Sigmoid colon (tissue), 7 donors: Measurements from ENCODE around the gene FAM184B. TPM values are rescaled to one million over a fixed set of nuclear protein-coding genes. Genes with fewer than 3 reads are reported as not detected.

Experiments
- DNase-seq: peaks from one replicate; pipeline ENCODE4 v3.0.0-alpha.2; 2019
- H3K27ac ChIP-seq, 4 donors: fragments of 200-600 bp; sonication (generic); one replicate each; pipeline ENCODE4 v1.5.1; 2016 to 2019; ENCODE audit warnings: mild to moderate bottlenecking in 1 of 4
- H3K27me3 ChIP-seq, 3 donors: fragments of 200-600 bp; sonication (generic); one replicate each; pipeline ENCODE4 v1.5.1; 2019; ENCODE audit warnings: mild to moderate bottlenecking in 1 of 3
- H3K36me3 ChIP-seq, 4 donors: fragments of 200-600 bp; sonication (generic); one replicate each; pipeline ENCODE4 v1.5.1; 2016 to 2019
- H3K4me1 ChIP-seq, 4 donors: fragments of 200-600 bp; sonication (generic); one replicate each; pipeline ENCODE4 v1.5.1; 2017 to 2019
- H3K4me3 ChIP-seq, 4 donors: fragments of 200-600 bp; sonication (generic); one replicate each; pipeline ENCODE4 v1.5.1; 2017 to 2019; ENCODE audit warnings: mild to moderate bottlenecking in 2 of 4, moderate library complexity in 1 of 4
- H3K9me3 ChIP-seq, 4 donors: fragments of 200-600 bp in 3 of 4; sonication (generic) in 3 of 4; one replicate each; pipeline versions ENCODE4 v1.5.1 to v1.6.1; 2013 to 2019
- EP300 ChIP-seq, 4 donors: sonication (generic); formaldehyde crosslinking; IDR thresholded peaks; one replicate each; pipeline ENCODE4 v1.6.1; 2017; ENCODE audit warnings: antibody characterized with exemption in 4 of 4
- POLR2A ChIP-seq, 2 donors: fragments of 450-650 bp; IDR thresholded peaks; one replicate each; pipeline ENCODE4 v1.6.1; 2016; ENCODE audit warnings: antibody characterized with exemption in 2 of 2, mild to moderate bottlenecking in 2 of 2, moderate library complexity in 2 of 2
- POLR2AphosphoS5 ChIP-seq, 4 donors: sonication (generic); formaldehyde crosslinking; IDR thresholded peaks; one replicate each; pipeline ENCODE4 v1.6.1; 2017; ENCODE audit warnings: antibody characterized with exemption in 4 of 4
- WGBS, 2 donors: extraction: QIAGEN DNeasy Blood & Tissue Kit; methylation state at CpG; one replicate each; pipeline ENCODE4 v1.1.7; 2013; 5-methylcytosine and 5-hydroxymethylcytosine counted together
- intact Hi-C: fragments of 100-400 bp; cut with DNase I; formaldehyde crosslinking; loops from one replicate; pipeline ENCODE4 v1.15.1; 2023
- polyA plus RNA-seq, 3 donors: library from polyadenylated mRNA; stranded (reverse); fragments of 200-250 nt; gene quantifications; one replicate each; pipeline ENCODE4 v1.2.3, GENCODE V29; 2013
- total RNA-seq, 4 donors: library from RNA; depleted of rRNA; stranded (reverse); fragments of >200 nt; gene quantifications; one replicate each; pipeline ENCODE4 v1.1.0, GENCODE V29; 2016
- TF ChIP-seq, protein P1 (sequence below), 4 experiments: fragments of 450-650 bp in 3 of 4; fragments of 200-600 bp in 1 of 4; IDR thresholded peaks; one replicate each; pipeline ENCODE4 v1.5.1; 2016 to 2019; ENCODE audit warnings: antibody characterized with exemption in 4 of 4, mild to moderate bottlenecking in 3 of 4, moderate library complexity in 2 of 4
- donor health status: healthy with polysubstance abuse.
- donor health status: Bipolar disorder and iron deficiency.
- donor health status: healthy.

Gene FAM184B
- total and polyA plus RNA-seq, 7 donors = under 0.01 to 0.23 (median 0.23) TPM; not detected in 4

DNA sequence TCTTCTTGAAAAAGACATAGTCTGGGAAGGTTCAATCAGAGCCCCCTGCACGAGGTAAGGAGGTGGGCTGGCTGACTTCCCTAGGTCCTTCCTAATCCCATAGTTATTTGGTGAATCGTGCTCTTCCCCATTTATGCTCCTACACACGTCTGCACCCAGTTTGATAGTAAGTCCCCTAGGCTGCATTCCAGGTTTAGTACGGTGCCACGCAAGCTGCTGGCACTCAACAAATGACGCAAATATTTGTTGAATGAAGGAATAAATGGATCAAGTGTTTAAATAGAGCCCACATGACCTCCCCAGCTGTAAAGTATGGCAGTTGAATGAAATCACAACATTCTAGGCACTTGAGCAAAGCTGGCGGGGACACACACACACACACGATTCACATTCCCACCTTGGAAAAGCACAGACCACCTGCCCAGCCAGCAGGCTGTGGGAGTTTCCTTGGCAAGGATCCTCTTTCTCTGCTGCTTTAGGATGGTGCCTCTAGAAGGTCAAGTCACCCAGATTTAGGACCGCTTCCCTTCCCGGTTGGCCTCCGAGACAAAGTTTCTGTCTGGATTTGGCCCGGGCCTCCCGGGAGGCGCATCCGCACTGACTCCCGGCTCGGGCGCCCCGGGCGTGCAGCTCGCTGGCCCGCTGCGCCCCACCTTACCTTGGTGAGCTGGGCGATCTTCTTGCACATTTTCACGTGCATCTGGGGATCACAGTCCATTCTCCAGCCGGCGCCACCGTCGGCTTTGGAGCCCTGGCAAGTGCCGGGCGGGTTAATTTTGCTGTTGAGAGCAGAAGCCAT, 721 bp downstream of the FAM184B start:
- no peaks in the 10 kb centered on the region for H3K36me3 ChIP-seq
- TF ChIP-seq POLR2A (IDR thresholded peaks at IDR 0.05) (no peak), EP300 (IDR thresholded peaks at IDR 0.05) (no peak), POLR2AphosphoS5 (IDR thresholded peaks at IDR 0.05) (no peak)
- TF ChIP-seq, protein P1, sequence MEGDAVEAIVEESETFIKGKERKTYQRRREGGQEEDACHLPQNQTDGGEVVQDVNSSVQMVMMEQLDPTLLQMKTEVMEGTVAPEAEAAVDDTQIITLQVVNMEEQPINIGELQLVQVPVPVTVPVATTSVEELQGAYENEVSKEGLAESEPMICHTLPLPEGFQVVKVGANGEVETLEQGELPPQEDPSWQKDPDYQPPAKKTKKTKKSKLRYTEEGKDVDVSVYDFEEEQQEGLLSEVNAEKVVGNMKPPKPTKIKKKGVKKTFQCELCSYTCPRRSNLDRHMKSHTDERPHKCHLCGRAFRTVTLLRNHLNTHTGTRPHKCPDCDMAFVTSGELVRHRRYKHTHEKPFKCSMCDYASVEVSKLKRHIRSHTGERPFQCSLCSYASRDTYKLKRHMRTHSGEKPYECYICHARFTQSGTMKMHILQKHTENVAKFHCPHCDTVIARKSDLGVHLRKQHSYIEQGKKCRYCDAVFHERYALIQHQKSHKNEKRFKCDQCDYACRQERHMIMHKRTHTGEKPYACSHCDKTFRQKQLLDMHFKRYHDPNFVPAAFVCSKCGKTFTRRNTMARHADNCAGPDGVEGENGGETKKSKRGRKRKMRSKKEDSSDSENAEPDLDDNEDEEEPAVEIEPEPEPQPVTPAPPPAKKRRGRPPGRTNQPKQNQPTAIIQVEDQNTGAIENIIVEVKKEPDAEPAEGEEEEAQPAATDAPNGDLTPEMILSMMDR (IDR thresholded peaks at IDR 0.05) = no peak
- no peaks in the 10 kb centered on the region for H3K9me3 ChIP-seq
- intact Hi-C loops = no loop called here
- peaks cover 0 to 33% (median 14%) of the 10 kb centered on the region in 3 donors for H3K27me3 ChIP-seq
- peaks cover 0 to 22% (median 18%) of the 10 kb centered on the region in 4 donors for H3K4me1 ChIP-seq
- H3K27ac ChIP-seq = no peak overlapping the region
- no peak for DNase-seq
- 4 to 14% methylated on average over 31 of the region's 31 CpGs for WGBS, 2 donors
- H3K4me3 ChIP-seq = peak overlapping the region; percentile 16 to 52 (median 44)

- WGBS, 2 donors = 80 to 98% methylated on average over 3 of the region's 3 CpGs
- Histone ChIP-seq H3K27ac (no peak overlapping the region), H3K9me3 (no peaks in the 10 kb centered on the region), H3K4me3 (no peak overlapping the region), H3K27me3 (peaks cover 0 to 33% (median 14%) of the 10 kb centered on the region in 3 donors), H3K36me3 (no peaks in the 10 kb centered on the region), H3K4me1 (peaks cover 0 to 22% (median 18%) of the 10 kb centered on the region in 4 donors)
- TF ChIP-seq POLR2AphosphoS5 (IDR thresholded peaks at IDR 0.05) (no peak), POLR2A (IDR thresholded peaks at IDR 0.05) (no peak), EP300 (IDR thresholded peaks at IDR 0.05) (no peak)
- TF ChIP-seq, protein P1 (IDR thresholded peaks at IDR 0.05) = no peak
- intact Hi-C loops = no loop called here
- no peak for DNase-seq
These were observed 3.0 kb downstream of the FAM184B start for GRCh38 chr4:17778431-17778830.

DNA sequence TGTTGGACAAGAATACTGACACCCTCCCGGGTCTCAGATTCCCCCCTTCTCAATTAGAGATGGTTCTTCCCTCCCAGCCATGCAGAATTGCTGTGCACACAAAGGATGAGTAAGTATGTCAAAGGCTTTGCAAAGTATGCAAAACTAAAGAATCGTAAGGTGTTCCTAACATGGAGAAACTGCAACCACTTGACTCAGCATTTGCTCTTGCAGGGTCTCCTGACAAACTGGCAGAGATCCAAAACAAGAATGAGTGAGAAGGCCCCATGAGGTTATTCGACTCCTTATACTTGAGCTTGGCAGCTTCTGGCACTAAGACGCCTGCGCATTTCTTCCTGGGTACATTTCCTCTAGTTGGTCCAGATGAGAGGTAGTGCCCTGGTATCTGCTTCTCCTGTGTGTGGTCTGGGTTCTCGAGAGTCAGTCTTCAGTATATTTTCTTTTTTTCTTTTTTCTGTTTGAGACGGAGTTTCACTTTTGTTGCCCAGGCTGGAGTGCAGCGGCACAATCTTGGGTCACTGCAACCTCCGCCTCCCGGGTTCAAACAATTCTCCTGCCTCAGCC, 8.2 kb downstream of the FAM184B start:
- no peak for TF ChIP-seq POLR2A (IDR thresholded peaks at IDR 0.05)
- TF ChIP-seq EP300 (IDR thresholded peaks at IDR 0.05) = no peak
- TF ChIP-seq POLR2AphosphoS5 (IDR thresholded peaks at IDR 0.05) = no peak
- TF ChIP-seq, protein P1 (IDR thresholded peaks at IDR 0.05) = no peak
- intact Hi-C loops = no loop called here
- Histone ChIP-seq H3K9me3 (no peaks in the 10 kb centered on the region), H3K27ac (no peak overlapping the region), H3K27me3 (peaks cover 0 to under 1% (median 0%) of the 10 kb centered on the region in 3 donors), H3K4me3 (no peak overlapping the region), H3K4me1 (no peaks in the 10 kb centered on the region), H3K36me3 (no peaks in the 10 kb centered on the region)
- WGBS, 2 donors = 78 to 87% methylated on average over 10 of the region's 10 CpGs
- no peak for DNase-seq

DNA sequence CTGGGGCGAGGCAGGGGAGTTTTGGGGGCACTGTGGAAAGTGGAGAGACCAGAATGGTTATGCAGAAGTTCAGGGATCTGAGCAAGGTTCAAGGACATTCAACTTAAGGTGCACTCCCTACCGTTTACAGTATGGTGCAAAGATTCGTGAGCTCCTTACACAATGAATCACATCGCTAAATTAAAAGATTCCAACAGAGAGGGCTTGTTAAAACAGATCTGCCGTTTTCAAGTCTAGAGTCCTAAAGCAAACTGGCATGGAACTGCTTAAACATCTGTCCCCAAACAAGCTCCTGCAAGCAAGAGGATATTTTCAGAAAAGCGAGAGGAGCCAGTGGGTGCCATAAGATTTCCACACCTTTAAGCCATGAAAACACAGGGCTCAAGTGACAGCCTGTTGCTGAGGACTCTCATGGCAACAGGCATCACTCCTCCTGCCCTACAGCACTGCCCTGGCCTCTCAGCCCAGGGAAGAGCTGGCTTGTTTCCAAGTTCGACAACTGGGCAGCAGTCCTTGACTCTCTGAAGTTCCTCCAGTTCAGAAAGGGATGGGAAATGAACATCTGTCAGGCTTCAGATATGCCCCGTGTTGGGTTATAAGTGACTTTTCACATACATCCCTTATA, 10.0 kb downstream of the FAM184B start:
- TF ChIP-seq, protein P1 (IDR thresholded peaks at IDR 0.05) = no peak
- intact Hi-C loops = no loop called here
- no peaks in the 10 kb centered on the region for H3K27me3 ChIP-seq
- no peak overlapping the region for H3K4me3 ChIP-seq
- WGBS, 2 donors = 60 to 77% methylated on average over 8 of the region's 8 CpGs
- no peak overlapping the region for H3K27ac ChIP-seq
- H3K9me3 ChIP-seq = peaks cover 0 to 2% (median 0%) of the 10 kb centered on the region in 4 donors
- no peaks in the 10 kb centered on the region for H3K36me3 ChIP-seq
- H3K4me1 ChIP-seq = no peaks in the 10 kb centered on the region
- DNase-seq = no peak
